Measurements from ENCODE around the gene IMPA2. TPM values are rescaled to one million over a fixed set of nuclear protein-coding genes. Genes with fewer than 3 reads are reported as not detected.
"Not testable (repeated sequence)": the region's sequence is repeated elsewhere in the genome, so short reads cannot be mapped to it uniquely, and the experiment has no call there.

Gene IMPA2
- total RNA-seq, 1 donor from 2014 or later, result 54.2 TPM

GRCh38 chr18:11956371-11957308 is 24.7 kb upstream of the IMPA2 start:
- no peak for TF ChIP-seq CTCF (IDR thresholded peaks at IDR 0.05)
- no peaks in the 10 kb centered on the region for H3K36me3 ChIP-seq
- intact Hi-C loops (cut with DNase I), result no loop called here
- no peaks in the 10 kb centered on the region for H3K27me3 ChIP-seq (ENCODE audit: low read depth)
- no peak for DNase-seq
- no peak for ATAC-seq
- peaks cover 10% of the 10 kb centered on the region for H3K9me3 ChIP-seq
- no peak overlapping the region for H3K27ac ChIP-seq
- no peak overlapping the region for H3K4me3 ChIP-seq
- H3K4me1 ChIP-seq, result peaks cover 7% of the 10 kb centered on the region

DNA sequence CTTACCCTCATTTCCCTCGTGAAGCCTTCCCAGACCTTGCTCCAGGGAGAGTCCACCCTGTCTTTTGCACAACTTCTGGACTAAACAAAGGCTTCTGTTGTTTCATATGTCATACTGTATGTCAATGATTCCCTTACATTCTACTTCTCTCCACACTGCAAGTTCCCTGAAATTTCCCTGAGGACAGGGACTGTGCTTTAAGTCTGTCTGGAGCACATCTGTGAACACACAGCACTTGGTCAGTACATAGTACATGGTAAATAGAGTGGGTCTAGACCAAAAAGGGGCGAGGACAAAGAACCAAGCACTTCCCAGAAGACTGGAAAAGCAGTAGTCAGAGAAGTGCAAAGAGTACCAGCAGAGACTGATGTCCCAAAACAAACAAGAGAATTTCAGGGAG is 23.7 kb upstream of the IMPA2 start:
- Histone ChIP-seq H3K4me3 (no peak overlapping the region), H3K27me3 (ENCODE audit: low read depth) (no peaks in the 10 kb centered on the region), H3K9me3 (peaks cover 10% of the 10 kb centered on the region), H3K4me1 (peaks cover 7% of the 10 kb centered on the region), H3K36me3 (no peaks in the 10 kb centered on the region), H3K27ac (no peak overlapping the region)
- no peak for TF ChIP-seq CTCF (IDR thresholded peaks at IDR 0.05)
- DNase-seq, result no peak
- intact Hi-C loops (cut with DNase I), result no loop called here
- no peak for ATAC-seq

DNA sequence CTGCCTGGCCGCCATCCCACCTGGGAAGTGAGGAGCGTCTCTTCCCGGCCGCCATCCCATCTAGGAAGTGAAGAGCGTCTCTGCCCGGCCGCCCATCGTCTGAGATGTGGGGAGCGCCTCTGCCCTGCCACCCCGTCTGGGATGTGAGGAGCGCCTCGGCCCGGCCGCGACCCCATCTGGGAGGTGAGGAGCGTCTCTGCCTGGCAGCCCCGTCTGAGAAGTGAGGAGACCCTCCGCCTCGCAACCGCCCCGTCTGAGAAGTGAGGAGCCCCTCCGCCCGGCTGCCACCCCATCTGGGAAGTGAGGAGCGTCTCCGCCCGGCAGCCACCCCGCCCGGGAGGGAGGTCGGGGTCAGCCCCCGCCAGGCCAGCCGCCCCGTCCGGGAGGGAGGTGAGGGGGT is 21.7 kb upstream of the IMPA2 start:
- H3K27me3 ChIP-seq (ENCODE audit: low read depth); H3K9me3 ChIP-seq; H3K4me1 ChIP-seq; ATAC-seq; H3K27ac ChIP-seq; H3K36me3 ChIP-seq; intact Hi-C loops (cut with DNase I); H3K4me3 ChIP-seq; DNase-seq: not testable (repeated sequence)

DNA sequence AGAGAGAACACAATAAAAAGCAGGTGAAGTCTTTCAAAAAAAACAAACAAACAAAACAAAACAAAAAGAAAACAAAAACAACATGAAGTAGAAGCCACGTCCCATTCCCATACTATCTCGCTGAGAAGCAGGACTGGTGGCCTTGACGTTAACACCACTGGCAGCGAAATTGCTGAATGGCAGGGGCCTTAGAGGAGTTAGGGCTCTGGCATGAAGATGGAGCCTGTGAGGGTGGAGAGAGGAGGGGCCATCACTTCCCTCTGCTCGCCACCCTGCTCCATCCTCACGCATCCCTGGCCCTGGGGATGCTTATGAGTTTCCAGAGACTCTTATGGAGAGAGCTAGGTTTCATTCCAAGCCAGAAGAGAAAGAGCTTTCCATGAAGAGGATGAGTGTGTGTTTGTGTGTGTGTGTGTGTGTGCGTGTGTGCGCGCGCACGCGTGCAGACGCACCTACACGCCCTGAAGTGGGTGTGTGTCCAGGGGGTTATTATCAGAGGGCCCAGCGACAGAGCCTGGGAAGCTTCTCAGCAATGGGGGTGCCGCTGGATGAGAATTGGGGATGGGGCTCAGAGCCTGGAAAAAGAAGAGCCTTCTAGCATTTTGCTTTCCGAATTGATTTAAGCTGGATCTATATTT is 20.4 kb upstream of the IMPA2 start:
- DNase-seq, result no peak
- ATAC-seq, result no peak
- no peaks in the 10 kb centered on the region for H3K4me1 ChIP-seq
- intact Hi-C loops (cut with DNase I), result no loop called here
- H3K36me3 ChIP-seq, result no peaks in the 10 kb centered on the region
- no peak overlapping the region for H3K27ac ChIP-seq
- peaks cover 10% of the 10 kb centered on the region for H3K9me3 ChIP-seq
- TF ChIP-seq CTCF (IDR thresholded peaks at IDR 0.05), result no peak
- no peaks in the 10 kb centered on the region for H3K27me3 ChIP-seq (ENCODE audit: low read depth)
- H3K4me3 ChIP-seq, result no peak overlapping the region

- no peak overlapping the region for H3K27ac ChIP-seq
- DNase-seq (no peak), ATAC-seq (no peak)
- no peak for TF ChIP-seq CTCF (IDR thresholded peaks at IDR 0.05)
- no peaks in the 10 kb centered on the region for H3K36me3 ChIP-seq
- intact Hi-C loops (cut with DNase I), result no loop called here
- no peak overlapping the region for H3K4me3 ChIP-seq
- H3K4me1 ChIP-seq, result no peaks in the 10 kb centered on the region
- H3K27me3 ChIP-seq (ENCODE audit: low read depth), result no peaks in the 10 kb centered on the region
- no peaks in the 10 kb centered on the region for H3K9me3 ChIP-seq
Observed at GRCh38 chr18:11962597-11962996, 18.7 kb upstream of the IMPA2 start.

DNA sequence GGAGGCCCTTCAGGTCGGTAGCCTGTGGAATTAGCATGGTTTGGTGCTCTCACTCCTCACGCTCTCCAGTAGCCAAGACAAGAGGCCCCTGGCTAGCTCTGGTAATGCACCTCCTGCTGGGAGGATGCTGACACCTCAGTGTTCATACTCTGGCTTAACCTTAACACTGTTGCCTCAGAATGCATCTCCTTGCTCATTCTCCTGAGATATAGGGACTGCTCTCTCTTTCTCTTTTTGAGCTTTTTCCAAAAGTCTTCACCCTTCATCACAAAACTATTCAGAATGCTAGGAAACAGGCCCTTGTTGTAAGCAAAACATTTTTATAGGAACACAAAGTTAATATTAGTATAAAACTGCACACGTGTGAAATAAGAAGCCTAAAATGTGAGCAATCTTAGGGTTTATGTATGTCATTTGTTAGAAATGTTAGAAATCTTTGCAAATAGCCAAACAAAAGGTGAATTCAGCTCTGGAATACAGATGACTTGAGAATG is 17.3 kb upstream of the IMPA2 start:
- intact Hi-C loops (cut with DNase I), result no loop called here
- DNase-seq (no peak), ATAC-seq (no peak)
- Histone ChIP-seq H3K9me3 (no peaks in the 10 kb centered on the region), H3K4me3 (no peak overlapping the region), H3K4me1 (no peaks in the 10 kb centered on the region), H3K27ac (no peak overlapping the region), H3K27me3 (ENCODE audit: low read depth) (no peaks in the 10 kb centered on the region), H3K36me3 (no peaks in the 10 kb centered on the region)
- no peak for TF ChIP-seq CTCF (IDR thresholded peaks at IDR 0.05)
